GOT3 (cell line): Measurements from ENCODE around the gene SPRR2G.
"Not testable (repeated sequence)": the region's sequence is repeated elsewhere in the genome, so short reads cannot be mapped to it uniquely, and the experiment has no call there.

ENCODE experiments used
- DNase-seq: peaks from one replicate; lab custom pipeline; 2025; ENCODE audit warnings: mixed read lengths; lab: John Stamatoyannopoulos, UW

The SPRR2G gene

DNA sequence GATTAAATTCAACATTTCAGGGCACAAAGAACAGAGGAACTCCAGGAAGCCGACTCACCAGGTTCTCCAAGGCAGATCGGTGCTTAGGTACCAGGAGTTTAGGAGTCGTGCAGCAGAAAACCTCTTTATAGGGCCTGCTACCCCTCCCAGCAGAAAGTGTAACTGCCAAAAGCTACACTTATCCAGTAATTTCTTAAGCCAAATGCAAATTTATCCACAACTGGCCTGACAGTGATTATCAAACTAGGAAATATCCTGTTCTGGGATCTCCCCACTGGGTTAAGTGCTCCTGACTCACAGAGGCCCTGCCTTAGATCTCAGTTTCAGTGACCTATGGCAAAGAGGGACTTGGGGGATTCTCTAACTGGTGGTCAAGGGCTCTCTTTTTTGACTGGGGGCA is 37.3 kb downstream of the SPRR2G start, which contains the start of gene SPRR2F:
SPRR2F (minus strand) TSS at position 101 of the 400 bp plus-strand sequence. CDS start 783 bp downstream, outside the sequence.
- no peak for DNase-seq

DNA sequence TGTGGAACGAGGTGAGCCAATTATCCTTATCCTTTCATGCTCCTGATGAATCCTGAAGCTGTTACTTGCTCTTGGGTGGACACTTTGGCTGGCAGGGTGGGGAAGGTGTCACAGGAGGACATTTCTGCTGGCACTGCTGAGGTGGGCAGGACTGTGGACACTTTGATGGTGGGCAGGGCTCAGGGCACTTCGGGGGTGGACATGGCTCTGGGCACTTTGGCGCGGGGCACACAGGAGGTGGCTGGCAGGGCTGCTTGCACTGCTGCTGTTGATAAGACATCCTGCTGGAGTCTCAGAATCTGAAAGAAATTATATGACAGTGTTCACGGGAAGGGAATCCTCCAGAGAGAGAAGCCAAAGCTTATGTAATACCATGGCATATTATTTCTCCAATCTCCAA is 38.2 kb downstream of the SPRR2G start:
- not testable (repeated sequence) for DNase-seq

DNA sequence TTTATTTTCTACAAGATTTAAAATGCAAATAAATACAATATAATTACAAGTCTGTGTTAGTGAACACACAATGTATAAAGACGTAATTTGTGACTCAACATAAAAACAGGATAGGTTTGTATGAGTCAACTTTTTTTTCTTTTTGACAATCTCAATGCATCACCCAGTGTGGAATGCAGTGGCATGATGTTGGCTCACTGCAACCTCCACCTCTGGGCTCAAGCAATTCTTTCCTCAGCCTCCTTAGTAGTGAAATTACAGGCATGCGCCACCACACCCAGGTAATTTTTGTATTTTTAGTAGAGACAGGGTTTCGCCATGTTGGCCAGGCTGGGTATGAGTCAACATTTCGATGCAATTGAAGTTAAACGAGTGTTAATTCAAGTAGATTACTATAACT is 50.4 kb downstream of the SPRR2G start:
- no peak for DNase-seq
